Heart right ventricle (tissue), 16 donors: ENCODE data around the gene ZNF891. TPM values are rescaled to one million over a fixed set of nuclear protein-coding genes. Genes with fewer than 3 reads are reported as not detected.
A peak's percentile ranks its signal among the peaks of the same experiment; 100 is the strongest.

Source experiments
- ATAC-seq, 8 donors: fragments of 200-7000 bp; cut with Tn5 transposase; one replicate each; pipeline ENCODE4 v1.9.1; 2020; ENCODE audit warnings: mild to moderate bottlenecking in 8 of 8, moderate library complexity in 8 of 8, moderate number of reproducible peaks in 1 of 8
- DNase-seq, 2 donors: peaks; one replicate each; pipeline ENCODE4 v3.0.0-alpha.2; 2020
- H3K27ac ChIP-seq, 10 donors: fragments of 200-600 bp; sonication (generic) in 2 of 10; one replicate each; pipeline versions ENCODE4 v1.5.0 to v1.8.0; 2020 to 2022; ENCODE audit warnings: mild to moderate bottlenecking in 3 of 10
- H3K27me3 ChIP-seq, 7 donors: fragments of 200-600 bp; one replicate each; pipeline ENCODE4 v1.8.0; 2021 to 2022; ENCODE audit warnings: mild to moderate bottlenecking in 2 of 7
- H3K36me3 ChIP-seq, 9 donors: fragments of 200-600 bp; sonication (generic) in 1 of 9; one replicate each; pipeline versions ENCODE4 v1.5.0 to v1.8.0; 2020 to 2022; ENCODE audit warnings: mild to moderate bottlenecking in 2 of 9
- H3K4me1 ChIP-seq, 9 donors: fragments of 200-600 bp; sonication (generic) in 1 of 9; one replicate each; pipeline versions ENCODE4 v1.5.0 to v1.8.0; 2020 to 2022; ENCODE audit warnings: mild to moderate bottlenecking in 4 of 9
- H3K4me3 ChIP-seq, 10 donors: fragments of 200-600 bp; sonication (generic) in 2 of 10; one replicate each; pipeline versions ENCODE4 v1.5.0 to v1.8.0; 2020 to 2022; ENCODE audit warnings: mild to moderate bottlenecking in 7 of 10, moderate library complexity in 2 of 10
- H3K9me3 ChIP-seq, 11 donors: fragments of 200-600 bp in 10 of 11; sonication (generic) in 2 of 11; one replicate each; pipeline versions ENCODE4 v1.5.0 to v1.8.0; 2013 to 2022; ENCODE audit warnings: mild to moderate bottlenecking in 2 of 11, control low read depth in 1 of 11, moderate library complexity in 1 of 11
- CTCF ChIP-seq, 9 donors: fragments of 200-600 bp; sonication (generic) in 2 of 9; IDR thresholded peaks; one replicate each; pipeline versions ENCODE4 v1.5.0 to v1.8.0; 2021 to 2022; ENCODE audit warnings: antibody characterized with exemption in 9 of 9, mild to moderate bottlenecking in 5 of 9, moderate library complexity in 1 of 9
- WGBS, 2 donors: extraction: QIAGEN DNeasy Blood & Tissue Kit; methylation state at CpG; one replicate each; pipeline ENCODE4 v1.1.7; 2013; ENCODE audit warnings: inconsistent platforms in 1 of 2; 5-methylcytosine and 5-hydroxymethylcytosine counted together
- intact Hi-C, 10 donors: fragments of 100-400 bp; cut with DNase I; formaldehyde crosslinking; loops; one replicate each; pipeline versions ENCODE4 v1.11.1 to v1.14.2; 2022
- polyA plus RNA-seq, 2 donors: library from polyadenylated mRNA; stranded (reverse); fragments of 200-250 nt; gene quantifications; one replicate each; pipeline ENCODE4 v1.2.3, GENCODE V29; 2013
- total RNA-seq, 10 donors: library from RNA; stranded (reverse); fragmentation: NEBNext Ultra II Directional in 3 of 10; extraction: Animal tissue kit (Norgen Biotek cat#: 25700) in 3 of 10; gene quantifications; one replicate each; pipeline versions ENCODE4 v1.2.1 to v1.2.4, GENCODE V29; 2021 to 2023
- donor health status: Arrhythmogenic right ventricular cardiomyopathy.
- donor health status: ischemic (EF 13 %, LVEDD 7.1; RV severe dilation, severe dysfunction).
- donor health status: healthy with polysubstance abuse.
- donor health status: DM: no; HTN: yes; CAD: no.
- donor health status: DM: no; HTN: no; CAD: no.
- donor health status: ischemic (EF 25% LVEDD 6.9; RV normal size, moderate dysfunction).
- donor health status: ischemic (EF 25% LVEDD 5.7; RV mildly dilated, moderate dysfunction).
- donor health status: healthy.
- donor health status: DM: yes; HTN: yes; CAD: no.
- donor health status: Ischemic cardiomyopathy.
- donor health status: ischemic (EF 35%, LVEDD 5.7; RV mildly dilated, moderate dysfunction).
- donor health status: nonischemic (EF 11% LVEDD 7.7; RV severe dilation, severe dysfunction).
- donor health status: DM: yes; HTN: yes; CAD: no.
- donor health status: PGD.
- donor health status: ischemic (EF 29% LVEDD 5.4; RV normal size, mild dysfunction).
- donor health status: nonischemic (EF 23%, LVEDD 6.1; RV moderate dilation, normal function).

The ZNF891 gene
- total and polyA plus RNA-seq, 12 donors: 0.23 to 1.2 (median 0.88) TPM

DNA sequence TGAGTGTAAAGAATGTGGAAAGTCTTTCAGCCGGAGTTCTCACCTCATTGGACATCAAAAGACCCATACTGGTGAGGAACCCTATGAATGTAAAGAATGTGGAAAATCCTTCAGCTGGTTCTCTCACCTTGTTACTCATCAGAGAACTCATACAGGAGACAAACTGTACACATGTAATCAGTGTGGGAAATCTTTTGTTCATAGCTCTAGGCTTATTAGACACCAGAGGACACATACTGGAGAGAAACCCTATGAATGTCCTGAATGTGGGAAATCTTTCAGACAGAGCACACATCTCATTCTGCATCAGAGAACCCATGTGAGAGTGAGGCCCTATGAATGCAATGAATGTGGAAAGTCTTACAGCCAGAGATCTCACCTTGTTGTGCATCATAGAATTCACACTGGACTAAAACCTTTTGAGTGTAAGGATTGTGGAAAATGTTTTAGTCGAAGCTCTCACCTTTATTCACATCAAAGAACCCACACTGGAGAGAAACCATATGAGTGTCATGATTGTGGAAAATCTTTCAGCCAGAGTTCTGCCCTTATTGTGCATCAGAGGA lies 26.1 kb upstream of the ZNF891 start:
- Histone ChIP-seq H3K36me3 (peaks cover 18 to 85% (median 73%) of the 10 kb centered on the region in 9 donors), H3K27ac (no peak overlapping the region), H3K27me3 (no peaks in the 10 kb centered on the region), H3K4me3 (no peak overlapping the region), H3K9me3 (peaks cover 8 to 100% (median 99%) of the 10 kb centered on the region in 11 donors), H3K4me1 (no peaks in the 10 kb centered on the region)
- DNase-seq (no peak), ATAC-seq (no peak)
- TF ChIP-seq CTCF (IDR thresholded peaks at IDR 0.05): no peak
- WGBS, 2 donors: 97 to 100% methylated on average over 2 of the region's 2 CpGs
- intact Hi-C loops: no loop called here

DNA sequence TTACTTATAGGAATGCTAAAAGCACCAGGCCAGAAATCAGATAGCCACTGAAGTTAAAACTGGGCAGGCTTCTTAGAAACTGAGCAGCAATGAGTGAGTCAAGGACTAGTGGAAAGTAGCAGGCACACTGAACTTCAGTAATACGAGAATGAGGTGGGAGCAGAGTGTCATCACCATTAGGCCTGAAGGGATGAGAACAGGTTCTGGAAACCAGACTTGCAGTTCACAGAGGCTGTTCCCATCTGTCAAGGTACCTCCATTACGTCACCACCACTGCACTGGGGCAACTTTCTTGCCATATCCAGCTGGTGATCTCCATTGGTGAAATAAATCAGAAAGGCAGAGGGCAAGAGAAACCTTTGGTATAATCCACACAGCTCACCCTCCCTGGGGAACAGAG lies 15.9 kb upstream of the ZNF891 start:
- Histone ChIP-seq H3K9me3 (peaks cover 0 to 100% (median 90%) of the 10 kb centered on the region in 11 donors), H3K36me3 (peaks cover 6 to 100% (median 80%) of the 10 kb centered on the region in 9 donors), H3K27me3 (no peaks in the 10 kb centered on the region), H3K4me3 (no peak overlapping the region), H3K27ac (no peak overlapping the region), H3K4me1 (no peaks in the 10 kb centered on the region)
- DNase-seq (no peak), ATAC-seq (no peak)
- intact Hi-C loops: no loop called here
- no peak for TF ChIP-seq CTCF (IDR thresholded peaks at IDR 0.05)
- WGBS, 2 donors: 96 to 100% methylated on average over 2 of the region's 2 CpGs

DNA sequence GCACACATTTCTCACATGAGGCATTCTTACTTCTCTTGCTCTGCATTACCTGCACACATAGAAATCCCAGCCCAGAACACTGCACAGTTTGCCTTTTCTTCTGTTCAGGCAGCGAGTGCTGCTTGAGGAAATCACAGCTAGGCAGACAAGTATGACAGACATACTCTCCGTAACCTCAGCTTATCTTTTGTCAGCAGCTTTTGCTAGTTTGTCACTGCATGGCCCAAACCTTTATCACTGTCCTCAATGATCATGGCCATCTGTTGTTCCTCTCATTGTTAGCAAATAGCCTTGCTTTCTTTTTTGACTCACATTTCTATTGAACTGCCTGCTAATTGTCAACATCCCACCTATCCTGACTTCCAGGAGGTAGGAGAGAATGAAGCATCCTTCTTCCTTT lies 5.7 kb upstream of the ZNF891 start:
- H3K9me3 ChIP-seq: peaks cover 0 to 94% (median 57%) of the 10 kb centered on the region in 11 donors
- TF ChIP-seq CTCF (IDR thresholded peaks at IDR 0.05): no peak
- WGBS, 2 donors: 76 to 79% methylated on average over 2 of the region's 2 CpGs
- peaks cover 0 to 88% (median 54%) of the 10 kb centered on the region in 9 donors for H3K36me3 ChIP-seq
- H3K27me3 ChIP-seq: no peaks in the 10 kb centered on the region
- H3K27ac ChIP-seq: no peak overlapping the region
- DNase-seq (no peak), ATAC-seq (no peak)
- intact Hi-C loops: no loop called here
- no peak overlapping the region for H3K4me3 ChIP-seq
- H3K4me1 ChIP-seq: peaks cover 0 to 12% (median 7%) of the 10 kb centered on the region in 9 donors

GRCh38 chr12:133130808-133131128 lies 694 bp upstream of the ZNF891 start:
- Histone ChIP-seq H3K27ac (peak overlapping the region; percentile 89 to 97 (median 92)), H3K9me3 (peaks cover 3 to 80% (median 49%) of the 10 kb centered on the region in 11 donors), H3K4me3 (peak overlapping the region; percentile 73 to 93 (median 84)), H3K36me3 (peaks cover 0 to 68% (median 30%) of the 10 kb centered on the region in 9 donors), H3K4me1 (peaks cover 0 to 19% (median 12%) of the 10 kb centered on the region in 9 donors), H3K27me3 (no peaks in the 10 kb centered on the region)
- DNase-seq (peak; percentile 34 to 35), ATAC-seq (peak in 6 of 8 donors; percentile 4 to 51 (median 22))
- TF ChIP-seq CTCF (IDR thresholded peaks at IDR 0.05): no peak
- intact Hi-C loops: loop anchor here in 5 of 10 donors (1.0 to 2.0 kb wide), 4 partner anchors 50 to 94 kb away; partner anchors contain the start of genes ZNF140 (in 5 of the 5), ZNF268 (in 1 of the 5) and ZNF84 (in 1 of the 5)
- WGBS, 2 donors: 0 to 1% methylated on average over 17 of the region's 17 CpGs
